Liver (tissue), 3 donors: ENCODE measurements around the gene SH3RF3.

Source experiments
- FOXA1 ChIP-seq: IDR thresholded peaks from 2 replicates; pipeline ENCODE4 v1.6.1; 2016; ENCODE audit warnings: antibody characterized with exemption
- GABPA ChIP-seq, 2 donors: IDR thresholded peaks in 1 of 2; conservative IDR thresholded peaks in 1 of 2; 2 replicates each; pipeline ENCODE4 v1.6.1; 2016; ENCODE audit warnings: antibody characterized with exemption in 2 of 2, mild to moderate bottlenecking in 1 of 2, moderate library complexity in 1 of 2
- NR2F2 ChIP-seq: IDR thresholded peaks from 2 replicates; pipeline ENCODE4 v1.6.1; 2016; ENCODE audit warnings: antibody characterized with exemption
- TF ChIP-seq, protein P1 (sequence below): fragments of 150-350 bp; IDR thresholded peaks from 2 replicates; pipeline ENCODE4 v1.5.1; 2017; ENCODE audit warnings: improper control_type of control experiment, low read depth, low read length; ENCODE audit not compliant: missing input control
- TF ChIP-seq, protein P2 (sequence below): IDR thresholded peaks from 2 replicates; pipeline ENCODE4 v1.6.1; 2016; ENCODE audit warnings: antibody characterized with exemption, mild to moderate bottlenecking
- TF ChIP-seq, protein P3 (sequence below): IDR thresholded peaks from 2 replicates; pipeline ENCODE4 v1.6.1; 2016; ENCODE audit warnings: antibody characterized with exemption
- TF ChIP-seq, protein P4 (sequence below): IDR thresholded peaks from 2 replicates; pipeline ENCODE4 v1.6.1; 2016; ENCODE audit warnings: antibody characterized with exemption
- donor health status: healthy.
- donor health status: healthy.

DNA sequence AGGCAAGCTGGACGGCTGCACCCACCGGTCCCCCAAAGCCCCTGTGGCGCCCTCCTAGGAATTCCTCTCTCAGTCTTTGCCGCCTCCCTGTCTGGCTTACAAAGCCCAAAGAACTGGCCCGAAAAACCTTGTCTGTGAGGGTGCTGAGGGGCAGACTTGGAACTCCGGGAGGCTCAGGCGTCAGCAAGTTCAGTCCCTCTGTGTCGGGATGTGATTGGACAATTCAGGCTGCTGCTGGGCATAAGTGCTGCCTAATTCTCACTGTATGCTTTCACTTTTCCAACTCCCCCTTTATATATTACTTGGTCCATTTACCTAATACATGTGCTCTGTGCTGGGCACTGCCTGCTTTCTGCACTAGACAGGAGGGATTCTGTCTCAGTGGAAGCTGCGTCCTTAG, 20.3 kb upstream of the SH3RF3 start:
- TF ChIP-seq, protein P1, sequence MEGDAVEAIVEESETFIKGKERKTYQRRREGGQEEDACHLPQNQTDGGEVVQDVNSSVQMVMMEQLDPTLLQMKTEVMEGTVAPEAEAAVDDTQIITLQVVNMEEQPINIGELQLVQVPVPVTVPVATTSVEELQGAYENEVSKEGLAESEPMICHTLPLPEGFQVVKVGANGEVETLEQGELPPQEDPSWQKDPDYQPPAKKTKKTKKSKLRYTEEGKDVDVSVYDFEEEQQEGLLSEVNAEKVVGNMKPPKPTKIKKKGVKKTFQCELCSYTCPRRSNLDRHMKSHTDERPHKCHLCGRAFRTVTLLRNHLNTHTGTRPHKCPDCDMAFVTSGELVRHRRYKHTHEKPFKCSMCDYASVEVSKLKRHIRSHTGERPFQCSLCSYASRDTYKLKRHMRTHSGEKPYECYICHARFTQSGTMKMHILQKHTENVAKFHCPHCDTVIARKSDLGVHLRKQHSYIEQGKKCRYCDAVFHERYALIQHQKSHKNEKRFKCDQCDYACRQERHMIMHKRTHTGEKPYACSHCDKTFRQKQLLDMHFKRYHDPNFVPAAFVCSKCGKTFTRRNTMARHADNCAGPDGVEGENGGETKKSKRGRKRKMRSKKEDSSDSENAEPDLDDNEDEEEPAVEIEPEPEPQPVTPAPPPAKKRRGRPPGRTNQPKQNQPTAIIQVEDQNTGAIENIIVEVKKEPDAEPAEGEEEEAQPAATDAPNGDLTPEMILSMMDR: no peak
- TF ChIP-seq, protein P2, sequence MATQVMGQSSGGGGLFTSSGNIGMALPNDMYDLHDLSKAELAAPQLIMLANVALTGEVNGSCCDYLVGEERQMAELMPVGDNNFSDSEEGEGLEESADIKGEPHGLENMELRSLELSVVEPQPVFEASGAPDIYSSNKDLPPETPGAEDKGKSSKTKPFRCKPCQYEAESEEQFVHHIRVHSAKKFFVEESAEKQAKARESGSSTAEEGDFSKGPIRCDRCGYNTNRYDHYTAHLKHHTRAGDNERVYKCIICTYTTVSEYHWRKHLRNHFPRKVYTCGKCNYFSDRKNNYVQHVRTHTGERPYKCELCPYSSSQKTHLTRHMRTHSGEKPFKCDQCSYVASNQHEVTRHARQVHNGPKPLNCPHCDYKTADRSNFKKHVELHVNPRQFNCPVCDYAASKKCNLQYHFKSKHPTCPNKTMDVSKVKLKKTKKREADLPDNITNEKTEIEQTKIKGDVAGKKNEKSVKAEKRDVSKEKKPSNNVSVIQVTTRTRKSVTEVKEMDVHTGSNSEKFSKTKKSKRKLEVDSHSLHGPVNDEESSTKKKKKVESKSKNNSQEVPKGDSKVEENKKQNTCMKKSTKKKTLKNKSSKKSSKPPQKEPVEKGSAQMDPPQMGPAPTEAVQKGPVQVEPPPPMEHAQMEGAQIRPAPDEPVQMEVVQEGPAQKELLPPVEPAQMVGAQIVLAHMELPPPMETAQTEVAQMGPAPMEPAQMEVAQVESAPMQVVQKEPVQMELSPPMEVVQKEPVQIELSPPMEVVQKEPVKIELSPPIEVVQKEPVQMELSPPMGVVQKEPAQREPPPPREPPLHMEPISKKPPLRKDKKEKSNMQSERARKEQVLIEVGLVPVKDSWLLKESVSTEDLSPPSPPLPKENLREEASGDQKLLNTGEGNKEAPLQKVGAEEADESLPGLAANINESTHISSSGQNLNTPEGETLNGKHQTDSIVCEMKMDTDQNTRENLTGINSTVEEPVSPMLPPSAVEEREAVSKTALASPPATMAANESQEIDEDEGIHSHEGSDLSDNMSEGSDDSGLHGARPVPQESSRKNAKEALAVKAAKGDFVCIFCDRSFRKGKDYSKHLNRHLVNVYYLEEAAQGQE: no peak
- TF ChIP-seq GABPA (IDR thresholded peaks at IDR 0.05 in 1 of 2, conservative IDR thresholded peaks at IDR 0.05 in 1 of 2) (no peak), FOXA1 (no peak), NR2F2 (no peak)
- TF ChIP-seq, protein P3, sequence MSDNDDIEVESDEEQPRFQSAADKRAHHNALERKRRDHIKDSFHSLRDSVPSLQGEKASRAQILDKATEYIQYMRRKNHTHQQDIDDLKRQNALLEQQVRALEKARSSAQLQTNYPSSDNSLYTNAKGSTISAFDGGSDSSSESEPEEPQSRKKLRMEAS: no peak
- TF ChIP-seq, protein P4, sequence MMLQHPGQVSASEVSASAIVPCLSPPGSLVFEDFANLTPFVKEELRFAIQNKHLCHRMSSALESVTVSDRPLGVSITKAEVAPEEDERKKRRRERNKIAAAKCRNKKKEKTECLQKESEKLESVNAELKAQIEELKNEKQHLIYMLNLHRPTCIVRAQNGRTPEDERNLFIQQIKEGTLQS: no peak
